Subcutaneous abdominal adipose tissue (tissue), 5 donors: ENCODE results near the gene CCR3.

Source experiments
- H3K27ac ChIP-seq: one replicate; pipeline ENCODE4 v1.7.0; 2013; ENCODE audit warnings: low read depth, mild to moderate bottlenecking, inconsistent platforms, low read length, moderate library complexity
- H3K27me3 ChIP-seq, 5 donors: one replicate each; pipeline ENCODE4 v1.7.0; 2013; ENCODE audit warnings: low read length in 5 of 5, inconsistent platforms in 1 of 5; ENCODE audit not compliant: control insufficient read depth in 5 of 5, insufficient read depth in 4 of 5
- H3K36me3 ChIP-seq, 5 donors: one replicate each; pipeline ENCODE4 v1.7.0; 2013; ENCODE audit warnings: low read length in 5 of 5; ENCODE audit not compliant: control insufficient read depth in 5 of 5, insufficient read depth in 5 of 5
- H3K4me1 ChIP-seq, 5 donors: one replicate each; pipeline ENCODE4 v1.7.0; 2013; ENCODE audit warnings: low read length in 5 of 5, mild to moderate bottlenecking in 3 of 5, moderate library complexity in 1 of 5; ENCODE audit not compliant: control insufficient read depth in 5 of 5, insufficient read depth in 5 of 5
- H3K4me3 ChIP-seq, 5 donors: one replicate each; pipeline ENCODE4 v1.7.0; 2013; ENCODE audit warnings: low read length in 5 of 5, low read depth in 1 of 5
- H3K9ac ChIP-seq, 5 donors: one replicate each; pipeline ENCODE4 v1.7.0; 2013; ENCODE audit warnings: low read length in 5 of 5, mild to moderate bottlenecking in 4 of 5, moderate library complexity in 3 of 5
- H3K9me3 ChIP-seq, 5 donors: one replicate each; pipeline ENCODE4 v1.7.0; 2013; ENCODE audit warnings: low read length in 5 of 5; ENCODE audit not compliant: control insufficient read depth in 5 of 5
- donor health status: healthy.
- donor health status: healthy.
- donor health status: healthy.
- donor health status: healthy.
- donor health status: healthy.

The CCR3 gene

DNA sequence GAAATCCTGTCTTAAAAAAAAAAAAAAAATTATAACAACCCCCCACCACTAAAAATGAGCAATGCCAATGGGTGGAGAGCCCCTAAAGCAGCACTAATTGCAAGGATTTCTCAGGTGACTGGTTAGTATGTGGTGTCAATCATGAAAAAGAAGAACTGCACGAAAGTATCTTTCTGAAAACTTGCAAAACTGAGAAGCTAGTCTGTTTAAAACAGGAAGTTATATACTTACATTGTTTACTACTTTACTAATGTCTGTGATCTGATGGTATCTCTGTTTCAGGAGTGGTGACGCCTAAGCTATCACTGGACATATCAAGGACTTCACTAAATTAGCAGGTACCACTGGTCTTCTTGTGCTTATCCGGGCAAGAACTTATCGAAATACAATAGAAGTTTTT lies at the start of gene CCR3:
Gene CCR3, plus strand, starts transcription at position 341 of the 400 bp plus-strand sequence. CDS start 22,699 bp downstream, outside the sequence.
- no peaks in the 10 kb centered on the region for H3K9me3 ChIP-seq
- no peak within 1 kb of the TSS for H3K4me3 ChIP-seq
- no peaks in the 10 kb centered on the region for H3K36me3 ChIP-seq
- H3K27me3 ChIP-seq: no peaks in the 10 kb centered on the region
- no peak within 1 kb of the TSS for H3K27ac ChIP-seq
- peaks cover 0 to 12% (median 0%) of the 10 kb centered on the region in 5 donors for H3K4me1 ChIP-seq
- H3K9ac ChIP-seq: no peak within 1 kb of the TSS

DNA sequence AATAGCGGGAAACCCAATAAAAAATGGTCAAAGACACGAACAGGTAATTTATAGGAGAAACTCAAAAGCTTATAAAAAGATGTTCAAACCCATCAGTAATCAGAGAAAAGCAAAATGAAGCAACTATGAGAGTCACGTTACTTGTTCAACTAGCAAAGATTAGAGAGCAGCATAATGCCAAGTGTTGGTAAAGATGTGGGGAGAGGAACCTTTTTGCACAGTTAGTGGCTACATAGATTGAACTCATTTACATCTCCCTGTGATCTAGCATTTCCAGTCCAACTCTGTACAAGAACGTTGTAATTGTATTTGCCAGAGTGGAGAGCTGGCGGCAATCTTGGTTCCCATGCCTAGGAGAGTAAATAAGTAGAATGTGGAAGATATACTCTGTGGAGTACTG lies 49.3 kb upstream of the CCR3 start:
- Histone ChIP-seq H3K27ac (no peak overlapping the region), H3K4me1 (peaks cover 0 to 4% (median 0%) of the 10 kb centered on the region in 5 donors), H3K9ac (no peak overlapping the region), H3K9me3 (peaks cover 5 to 12% (median 10%) of the 10 kb centered on the region in 5 donors), H3K4me3 (no peak overlapping the region), H3K27me3 (no peaks in the 10 kb centered on the region), H3K36me3 (no peaks in the 10 kb centered on the region)

DNA sequence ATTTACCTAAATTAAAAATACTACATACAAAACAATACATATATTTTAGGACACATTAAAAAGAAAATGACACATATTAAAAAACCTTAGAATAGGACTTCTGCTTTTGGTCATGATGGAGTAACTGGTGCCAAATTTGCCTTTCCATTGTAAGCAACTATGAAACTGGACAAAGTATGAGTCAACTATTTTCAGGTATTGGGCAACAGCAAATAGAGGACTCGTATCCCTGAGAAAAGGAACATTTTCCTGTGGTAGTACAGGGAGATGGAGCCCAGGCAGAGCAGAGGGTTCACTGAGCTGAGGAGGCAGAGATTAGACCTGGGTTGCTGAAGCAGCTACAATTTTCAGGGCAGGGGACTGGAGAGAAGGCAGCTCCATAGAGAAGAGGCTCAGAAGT lies 48.8 kb upstream of the CCR3 start:
- Histone ChIP-seq H3K9me3 (peaks cover 5 to 12% (median 10%) of the 10 kb centered on the region in 5 donors), H3K36me3 (no peaks in the 10 kb centered on the region), H3K27ac (no peak overlapping the region), H3K9ac (no peak overlapping the region), H3K4me3 (no peak overlapping the region), H3K27me3 (no peaks in the 10 kb centered on the region), H3K4me1 (peaks cover 0 to 4% (median 0%) of the 10 kb centered on the region in 5 donors)

DNA sequence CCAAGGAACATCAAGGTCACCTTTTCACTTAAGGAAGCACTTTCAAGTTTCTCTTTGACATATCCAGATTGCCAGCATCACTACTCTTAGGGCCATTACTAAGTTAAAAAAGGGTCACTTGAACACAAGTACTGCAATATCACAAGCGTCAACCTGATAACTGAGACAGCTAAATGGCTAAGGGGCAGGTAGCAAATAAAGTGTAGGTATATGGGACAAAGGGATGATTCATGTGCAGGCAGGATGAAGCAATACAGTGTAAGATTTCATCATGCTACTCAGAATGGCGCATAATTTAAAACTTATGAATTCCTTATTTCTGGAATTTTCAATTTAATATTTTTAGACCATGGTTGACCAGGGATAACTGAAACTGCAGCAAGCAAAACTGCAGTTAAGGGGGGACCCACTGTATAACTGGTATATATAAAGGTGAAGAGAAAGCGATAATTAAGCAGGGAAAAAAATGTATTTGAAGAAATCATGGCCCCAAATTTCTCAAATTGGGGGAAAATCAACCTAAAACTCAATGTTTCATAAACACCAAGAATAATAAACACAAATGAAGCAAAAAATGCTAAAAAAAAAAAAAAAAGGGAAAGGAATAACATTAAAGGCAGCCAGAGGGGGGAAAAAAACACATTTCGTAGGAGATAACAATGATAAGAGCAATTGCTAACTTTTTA lies 47.2 kb upstream of the CCR3 start:
- H3K36me3 ChIP-seq: no peaks in the 10 kb centered on the region
- no peaks in the 10 kb centered on the region for H3K27me3 ChIP-seq
- peaks cover 0 to 4% (median 0%) of the 10 kb centered on the region in 5 donors for H3K4me1 ChIP-seq
- H3K9me3 ChIP-seq: peaks cover 5 to 12% (median 10%) of the 10 kb centered on the region in 5 donors
- H3K27ac ChIP-seq: no peak overlapping the region
- no peak overlapping the region for H3K4me3 ChIP-seq
- H3K9ac ChIP-seq: no peak overlapping the region

DNA sequence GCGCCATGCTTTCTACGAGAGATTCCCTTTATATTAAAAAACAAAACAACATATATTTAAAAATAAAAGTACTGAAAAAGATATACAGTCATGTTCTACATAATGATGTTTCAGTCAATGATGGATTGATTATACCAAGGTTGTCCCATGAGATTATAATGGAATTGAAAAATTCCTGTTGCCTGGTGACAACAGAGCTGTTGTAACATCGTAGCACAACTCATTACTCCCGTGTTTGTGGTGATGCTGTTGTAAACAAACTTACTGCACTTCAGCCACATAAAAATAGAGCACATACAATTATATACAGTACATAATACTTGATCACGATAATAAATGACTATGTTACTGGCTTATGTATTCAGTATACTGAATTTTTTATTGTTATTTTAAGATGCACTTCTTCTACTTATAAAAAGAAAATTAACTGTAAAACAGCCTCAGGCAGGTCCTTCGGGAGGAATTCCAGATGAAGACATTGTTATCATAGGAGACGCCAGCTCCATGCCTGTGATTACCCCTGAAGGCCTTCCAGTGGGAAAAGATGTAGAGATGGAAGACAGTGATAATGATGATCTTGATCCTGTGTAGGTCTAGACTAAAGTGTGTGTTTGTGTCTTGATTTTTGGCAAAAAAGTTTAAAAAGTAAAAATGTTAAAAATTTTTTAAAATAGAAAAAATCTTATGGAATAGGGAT lies 45.9 kb upstream of the CCR3 start:
- Histone ChIP-seq H3K4me3 (no peak overlapping the region), H3K9me3 (peaks cover 5 to 12% (median 10%) of the 10 kb centered on the region in 5 donors), H3K9ac (no peak overlapping the region), H3K4me1 (peaks cover 0 to 9% (median 0%) of the 10 kb centered on the region in 5 donors), H3K27me3 (no peaks in the 10 kb centered on the region), H3K36me3 (peaks cover 0 to 3% (median 0%) of the 10 kb centered on the region in 5 donors), H3K27ac (no peak overlapping the region)

DNA sequence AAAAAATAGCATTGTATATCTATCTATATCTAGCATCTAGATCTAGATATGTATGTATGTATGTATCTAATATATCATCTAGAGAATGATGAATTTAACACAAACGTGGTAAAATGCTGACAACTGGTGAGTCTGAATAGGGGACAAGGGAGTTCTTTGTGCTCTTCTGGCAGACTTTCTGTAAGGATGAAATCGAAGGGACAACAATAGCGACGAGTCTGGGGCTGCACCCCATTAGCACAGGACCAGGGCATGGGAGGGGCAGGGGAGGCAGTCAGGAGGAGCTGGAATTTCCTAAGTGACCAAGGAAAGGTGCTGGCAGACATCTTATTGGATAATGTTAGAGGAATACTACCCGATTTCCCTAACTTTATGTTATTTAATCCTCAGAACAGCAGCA lies 42.0 kb upstream of the CCR3 start:
- Histone ChIP-seq H3K36me3 (peaks cover 0 to 14% (median 2%) of the 10 kb centered on the region in 5 donors), H3K4me3 (no peak overlapping the region), H3K27me3 (no peaks in the 10 kb centered on the region), H3K9ac (no peak overlapping the region), H3K27ac (no peak overlapping the region), H3K9me3 (no peaks in the 10 kb centered on the region), H3K4me1 (peaks cover 0 to 12% (median 0%) of the 10 kb centered on the region in 5 donors)

DNA sequence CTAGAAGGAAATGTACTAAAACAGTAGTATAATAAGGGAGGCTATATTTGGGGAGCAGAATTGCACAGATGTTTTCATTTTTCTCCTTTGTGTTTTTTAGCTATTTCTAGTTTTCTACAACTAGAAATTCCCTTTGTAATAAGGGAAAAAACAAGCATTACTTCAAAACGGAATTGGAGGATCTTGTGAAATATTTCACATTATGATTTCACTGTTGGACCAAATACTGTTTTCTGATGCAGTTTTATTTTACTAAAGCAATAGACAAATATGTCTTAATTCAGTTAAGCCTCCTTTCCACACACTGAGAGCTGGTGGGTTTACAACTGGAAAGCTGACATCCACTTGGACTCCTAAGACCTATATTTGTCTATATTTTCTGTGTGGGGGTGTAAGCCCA lies 41.5 kb upstream of the CCR3 start:
- Histone ChIP-seq H3K4me1 (peaks cover 0 to 12% (median 0%) of the 10 kb centered on the region in 5 donors), H3K27me3 (no peaks in the 10 kb centered on the region), H3K9ac (no peak overlapping the region), H3K9me3 (no peaks in the 10 kb centered on the region), H3K27ac (no peak overlapping the region), H3K4me3 (no peak overlapping the region), H3K36me3 (peaks cover 0 to 14% (median 2%) of the 10 kb centered on the region in 5 donors)

DNA sequence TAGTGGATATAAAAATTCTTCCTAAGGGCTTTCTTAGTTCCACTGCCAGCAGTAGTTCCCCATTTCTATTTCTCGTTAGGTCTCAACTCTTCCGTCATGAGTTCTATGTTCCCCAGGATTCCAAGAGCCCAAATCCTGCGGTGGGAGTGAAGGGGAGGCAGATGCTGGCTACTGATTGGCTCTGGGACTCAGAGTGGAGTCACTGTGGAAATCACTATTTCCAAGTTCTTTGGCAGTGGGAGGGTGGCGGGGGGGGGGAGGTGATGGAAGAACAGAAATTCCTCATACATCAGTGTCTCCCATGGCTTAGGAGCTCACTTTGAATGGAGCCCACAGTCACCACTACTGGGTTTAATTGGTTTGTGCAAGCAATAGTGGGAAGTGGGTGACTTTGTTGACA lies 39.7 kb upstream of the CCR3 start:
- H3K9me3 ChIP-seq: no peaks in the 10 kb centered on the region
- no peak overlapping the region for H3K9ac ChIP-seq
- H3K27ac ChIP-seq: no peak overlapping the region
- H3K4me3 ChIP-seq: no peak overlapping the region
- H3K4me1 ChIP-seq: peaks cover 0 to 20% (median 12%) of the 10 kb centered on the region in 5 donors
- peaks cover 0 to 14% (median 2%) of the 10 kb centered on the region in 5 donors for H3K36me3 ChIP-seq
- H3K27me3 ChIP-seq: no peaks in the 10 kb centered on the region

DNA sequence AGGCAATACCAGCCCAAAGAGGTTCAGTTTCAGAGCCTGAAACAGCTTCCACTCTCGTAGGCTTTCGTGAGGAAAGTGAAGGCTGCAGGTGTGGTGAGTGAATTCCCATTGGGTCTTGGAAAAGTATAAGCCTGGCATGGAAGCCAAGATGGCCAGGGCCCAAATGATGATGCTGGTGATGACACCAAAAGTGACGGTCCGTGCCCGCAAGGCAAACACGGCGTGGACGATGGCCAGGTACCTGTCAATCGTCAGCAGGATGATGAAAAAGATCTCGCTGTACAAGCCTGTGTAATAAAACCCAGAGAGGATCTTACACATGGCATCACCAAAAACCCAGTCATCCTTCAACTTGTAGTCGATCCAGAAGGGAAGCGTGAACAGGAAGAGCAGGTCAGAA lies 38.6 kb upstream of the CCR3 start:
- Histone ChIP-seq H3K4me3 (no peak overlapping the region), H3K27me3 (no peaks in the 10 kb centered on the region), H3K9ac (no peak overlapping the region), H3K27ac (no peak overlapping the region), H3K4me1 (peaks cover 0 to 31% (median 17%) of the 10 kb centered on the region in 5 donors), H3K9me3 (no peaks in the 10 kb centered on the region), H3K36me3 (peaks cover 0 to 14% (median 2%) of the 10 kb centered on the region in 5 donors)

DNA sequence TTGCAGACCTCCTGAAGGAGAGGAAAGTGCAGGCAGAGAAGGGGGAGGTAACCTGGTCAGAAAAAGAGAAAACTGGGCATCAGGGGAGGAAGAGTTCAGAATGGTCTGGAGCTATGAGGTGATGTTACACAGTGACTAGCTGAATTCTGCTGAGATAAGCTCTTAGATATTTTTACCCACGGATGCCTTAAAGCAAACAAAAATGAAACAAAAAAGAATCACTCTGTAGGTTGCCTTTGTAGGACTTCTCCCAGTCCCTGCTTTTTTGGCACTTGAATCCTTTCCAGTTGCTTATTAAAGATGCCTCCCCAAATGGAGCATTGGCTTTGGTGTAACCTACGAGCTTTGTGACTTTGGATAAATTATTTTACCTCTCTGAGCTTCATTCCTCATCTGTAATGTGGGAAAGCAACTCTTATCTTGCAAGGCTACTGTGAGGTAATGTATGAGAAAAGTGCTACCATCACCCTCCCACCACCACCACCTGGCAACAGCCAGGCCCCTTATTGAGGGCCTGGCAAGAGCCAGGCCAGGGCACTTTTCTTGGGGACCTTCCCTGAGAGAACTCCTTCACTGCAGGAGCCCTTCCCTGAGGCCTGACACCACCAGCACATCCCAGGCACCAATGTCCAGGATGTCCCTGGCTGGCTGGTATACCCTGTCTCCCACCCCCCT lies 36.8 kb upstream of the CCR3 start:
- peak overlapping the region in 1 of 5 donors; percentile 59 for H3K4me3 ChIP-seq

More for the DNA sequence above, 36.8 kb upstream of the CCR3 start:
- Histone ChIP-seq H3K36me3 (peaks cover 0 to 14% (median 2%) of the 10 kb centered on the region in 5 donors), H3K27me3 (no peaks in the 10 kb centered on the region), H3K9ac (no peak overlapping the region), H3K9me3 (no peaks in the 10 kb centered on the region), H3K27ac (peak overlapping the region; percentile 50), H3K4me1 (peaks cover 0 to 33% (median 17%) of the 10 kb centered on the region in 5 donors)
